GM12878 (cell line): Measurements from ENCODE around the gene FAM234B. TPM values are rescaled to one million over a fixed set of nuclear protein-coding genes. Genes with fewer than 3 reads are reported as not detected.

Experiments
- ATAC-seq: fragments of 200-7000 bp; cut with Tn5 transposase; 3 replicates; pipeline ENCODE4 v1.9.1; 2020; ENCODE audit warnings: mild to moderate bottlenecking, moderate library complexity
- BruUV-seq: library from RNA; stranded (reverse); fragments of 400-500 nt; replicated peaks from 2 replicates; lab custom pipeline; 2021; lab: Mats Ljungman, UMichigan
- CTCF ChIA-PET: fragments of 300-600 bp; sonication (Branson Sonifier 250); formaldehyde crosslinking; extraction: SDS; loops from one replicate; lab custom pipeline; 2021; ENCODE audit warnings: inconsistent platforms; lab: Yijun Ruan, JAX
- POLR2A ChIA-PET: fragments of 350-600 bp; formaldehyde crosslinking; extraction: SDS; loops from one replicate; lab custom pipeline; 2021; ENCODE audit warnings: inconsistent platforms; lab: Charles Lee
- RAD21 ChIA-PET: fragments of 300-600 bp; sonication (Branson Sonifier 250); formaldehyde crosslinking; loops from one replicate; lab custom pipeline; 2023; ENCODE audit warnings: antibody characterized with exemption; ENCODE audit not compliant: unreplicated experiment; lab: Charles Lee
- SMC1A ChIA-PET: fragments of 300-600 bp; sonication (Branson Sonifier 250); formaldehyde crosslinking; loops from one replicate; lab custom pipeline; 2023; ENCODE audit not compliant: unreplicated experiment, uncharacterized antibody; lab: Charles Lee
- DNase-seq: peaks from one replicate; pipeline ENCODE4 v3.0.0-alpha.2; 2011; ENCODE audit warnings: low read depth, low spot score
- FAIRE-seq: peaks from 3 replicates; lab custom pipeline; 2011; peaks lifted over from hg19 to GRCh38; lab: Jason Lieb, UNC
- H2AFZ ChIP-seq: 2 replicates; pipeline ENCODE4 v1.6.0; 2011; ENCODE audit warnings: low read depth, low read length, control low read depth; ENCODE audit not compliant: control insufficient read depth
- H3K27ac ChIP-seq: 2 replicates; pipeline ENCODE4 v1.5.1; 2011; ENCODE audit warnings: control low read depth; ENCODE audit not compliant: control insufficient read depth, insufficient read depth
- H3K27me3 ChIP-seq, 2 experiments: replicated peaks in 1 of 2; 2 replicates each; pipeline versions ENCODE4 v1.6.0 to v1.6.1; 2011; ENCODE audit warnings: low read length in 1 of 2; ENCODE audit not compliant: control insufficient read depth in 2 of 2, insufficient read depth in 2 of 2
- H3K36me3 ChIP-seq, 2 experiments: 2 replicates each; pipeline ENCODE4 v1.5.1; 2011; ENCODE audit warnings: low read length in 1 of 2; ENCODE audit not compliant: control insufficient read depth in 2 of 2, insufficient read depth in 2 of 2
- H3K4me1 ChIP-seq: 2 replicates; pipeline ENCODE4 v1.6.1; 2011; ENCODE audit warnings: mild to moderate bottlenecking, low read length, moderate library complexity, mixed read lengths; ENCODE audit not compliant: control insufficient read depth, insufficient read depth
- H3K4me2 ChIP-seq: 2 replicates; pipeline ENCODE4 v1.6.0; 2011; ENCODE audit warnings: control low read depth; ENCODE audit not compliant: control insufficient read depth, insufficient read depth
- H3K4me3 ChIP-seq: fragments of 200-600 bp; sonication (generic); 2 replicates; pipeline ENCODE4 v1.5.1; 2016
- H3K79me2 ChIP-seq: 2 replicates; pipeline ENCODE4 v1.6.0; 2011; ENCODE audit warnings: low read length; ENCODE audit not compliant: control insufficient read depth, insufficient read depth
- H3K9ac ChIP-seq: 2 replicates; pipeline ENCODE4 v1.8.0; 2011; ENCODE audit warnings: low read length, control low read depth, mixed read lengths; ENCODE audit not compliant: control insufficient read depth, insufficient read depth
- H3K9me3 ChIP-seq: replicated peaks from 3 replicates; pipeline ENCODE4 v1.5.1; 2011; ENCODE audit warnings: mild to moderate bottlenecking, low read length; ENCODE audit not compliant: control insufficient read depth, insufficient read depth
- H4K20me1 ChIP-seq: 2 replicates; pipeline ENCODE4 v1.6.0; 2011; ENCODE audit not compliant: control insufficient read depth, insufficient read depth
- ATF3 ChIP-seq: IDR thresholded peaks from 2 replicates; pipeline ENCODE4 v1.6.1; 2011; ENCODE audit warnings: low read depth, mild to moderate bottlenecking, low read length, moderate library complexity, borderline replicate concordance; ENCODE audit errors: extremely low read depth
- CEBPB ChIP-seq, 2 experiments: fragments of 150-350 bp in 1 of 2; IDR thresholded peaks; 2 replicates each; pipeline ENCODE4 v1.6.1; 2012 to 2014; ENCODE audit warnings: low read depth in 2 of 2, low read length in 2 of 2, borderline replicate concordance in 1 of 2, inconsistent platforms in 1 of 2
- IKZF2 ChIP-seq, 2 experiments: fragments of 450-650 bp; IDR thresholded peaks; 2 replicates each; pipeline ENCODE4 v1.6.1; 2017; ENCODE audit warnings: mild to moderate bottlenecking in 2 of 2, moderate library complexity in 2 of 2
- JUNB ChIP-seq: IDR thresholded peaks from 2 replicates; pipeline ENCODE4 v1.6.1; 2016; ENCODE audit warnings: antibody characterized with exemption, mild to moderate bottlenecking
- RAD21 ChIP-seq: IDR thresholded peaks from 2 replicates; pipeline ENCODE4 v1.6.1; 2011; ENCODE audit warnings: mild to moderate bottlenecking, low read depth, low read length, moderate library complexity; ENCODE audit not compliant: insufficient read depth
- RAD51 ChIP-seq: fragments of 450-650 bp; IDR thresholded peaks from 2 replicates; pipeline ENCODE4 v1.6.1; 2016; ENCODE audit warnings: moderate library complexity, mild to moderate bottlenecking, inconsistent platforms
- SKIL ChIP-seq: fragments of 450-650 bp; IDR thresholded peaks from 2 replicates; pipeline ENCODE4 v1.6.1; 2017; ENCODE audit warnings: mild to moderate bottlenecking, low read depth, inconsistent platforms; ENCODE audit not compliant: poor library complexity, severe bottlenecking
- ZBED1 ChIP-seq: IDR thresholded peaks from 2 replicates; pipeline ENCODE4 v1.6.1; 2016; ENCODE audit warnings: borderline replicate concordance
- ZBTB40 ChIP-seq: fragments of 450-650 bp; IDR thresholded peaks from 2 replicates; pipeline ENCODE4 v1.6.1; 2016; ENCODE audit warnings: mild to moderate bottlenecking, moderate library complexity, borderline replicate concordance
- WGBS: methylation state at CpG from one replicate; pipeline ENCODE4 v1.1.6; 2016; ENCODE audit warnings: low lambda C conversion rate; ENCODE audit not compliant: insufficient replicate concordance, insufficient coverage; ENCODE audit errors: missing lambda C conversion rate; 5-methylcytosine and 5-hydroxymethylcytosine counted together
- in situ Hi-C: fragments of 300-500 bp; cut with MboI; formaldehyde crosslinking; loops from 9 replicates; pipeline ENCODE4 v1.14.3; 2018; ENCODE audit warnings: mixed read lengths
- intact Hi-C: fragments of 100-400 bp; cut with micrococcal nuclease; formaldehyde crosslinking; loops from one replicate; pipeline ENCODE4 v1.14.2; 2022; ENCODE audit not compliant: unreplicated experiment
- polyA plus RNA-seq, 11 experiments: library from polyadenylated mRNA; depleted of rRNA in 4 of 11; unstranded in 6 of 11; stranded (reverse) in 5 of 11; fragments of >200 nt; fragmentation: Nextera tagmentation in 4 of 11; fragmentation: Illumina TruSeq in 1 of 11; extraction: Ambion mirVana in 4 of 11; extraction: Trizol in 1 of 11; gene quantifications; 1 replicate in 1 of 11; 2 replicates in 10 of 11; pipeline versions ENCODE4 v1.2.1 to v1.2.3, GENCODE V29; 2011 to 2016; ENCODE audit warnings: inconsistent platforms in 2 of 11, missing spikeins in 2 of 11, low read depth in 1 of 11
- total RNA-seq, 4 experiments: library from RNA; depleted of rRNA in 3 of 4; stranded (reverse); fragments of >200 nt in 3 of 4; fragmentation: Illumina TruSeq in 1 of 4; extraction: Trizol in 1 of 4; gene quantifications; 2 replicates each; pipeline versions ENCODE4 v1.2.1 to v1.2.3, GENCODE V29; 2013 to 2021

Gene FAM234B
- total and polyA plus RNA-seq, 10 of the 15 experiments (the other 5 are each of a cell fraction or from before 2014, with no cell fraction given), result 0.09 to 2.8 (median 0.18) TPM

- TF ChIP-seq ZBED1 (no peak), CEBPB (IDR thresholded peaks at IDR 0.05; ENCODE audit: borderline replicate concordance in 1 of 2, low read depth in 2 of 2, low read length in 2 of 2) (no peak), IKZF2 (IDR thresholded peaks at IDR 0.05) (no peak)
Observed at GRCh38 chr12:13119826-13120225, 75.6 kb downstream of the FAM234B start (continued).

- no peaks in the 10 kb centered on the region for H3K4me1 ChIP-seq
- intact Hi-C loops, result no loop called here
- peaks cover 2 to 4% of the 10 kb centered on the region in 2 experiments; a peak in 1 of 4 replicates for H3K27me3 ChIP-seq
- WGBS, result 37% methylated on average over 3 of the region's 3 CpGs
- H3K9me3 ChIP-seq, result no peaks in the 10 kb centered on the region
- no peak for FAIRE-seq
- BruUV-seq, result no TSS peak
- no peak for DNase-seq
- TF ChIP-seq JUNB, result no peak
- TF ChIP-seq RAD21, result 0 out of 2 replicates have a peak, but pooled peaks have one; percentile 13
- TF ChIP-seq, all 136 proteins: peak for 1
- H3K9ac ChIP-seq, result no peak overlapping the region
- SMC1A ChIA-PET, result no interaction called here
- CTCF ChIA-PET, result interaction anchor here (0.9 kb wide), 1 partner anchor 92 kb away, joined by 3 read pairs; no protein-coding TSS in a partner anchor
- H3K4me3 ChIP-seq, result no peak overlapping the region
- no peak overlapping the region for H3K27ac ChIP-seq
- no peaks in the 10 kb centered on the region; the same call in 1 of the 2 replicates for H4K20me1 ChIP-seq
- no peak for ATAC-seq
- H3K79me2 ChIP-seq, result no peaks in the 10 kb centered on the region
- H2AFZ ChIP-seq, result no peak overlapping the region
- in situ Hi-C loops, result no loop called here
- H3K4me2 ChIP-seq, result no peak overlapping the region
- no peaks in the 10 kb centered on the region for H3K36me3 ChIP-seq
- POLR2A ChIA-PET, result no interaction called here
- RAD21 ChIA-PET, result no interaction called here
Observed at GRCh38 chr12:13120413-13120812, 76.2 kb downstream of the FAM234B start.

- Histone ChIP-seq H3K36me3 (no peaks in the 10 kb centered on the region), H3K4me3 (no peak overlapping the region), H3K4me2 (no peak overlapping the region), H3K27ac (no peak overlapping the region), H2AFZ (no peak overlapping the region), H3K9ac (no peak overlapping the region), H3K9me3 (no peaks in the 10 kb centered on the region), H3K79me2 (no peaks in the 10 kb centered on the region), H3K4me1 (no peaks in the 10 kb centered on the region), H4K20me1 (no peaks in the 10 kb centered on the region; the same call in 1 of the 2 replicates), H3K27me3 (peaks cover 2 to 4% of the 10 kb centered on the region in 2 experiments; a peak in 1 of 4 replicates)
- ChIA-PET CTCF (no interaction called here), SMC1A (no interaction called here), RAD21 (no interaction called here), POLR2A (no interaction called here)
- in situ Hi-C loops, result no loop called here
- no peak for FAIRE-seq
- ATAC-seq, result no peak
- whole genome bisulfite sequencing, result 13% methylated on average over 5 of the region's 5 CpGs
- DNase-seq, result no peak
- no TSS peak for BruUV-seq
- intact Hi-C loops, result no loop called here
- TF ChIP-seq ATF3 (no peak), RAD51 (no peak), SKIL (no peak), ZBTB40 (no peak)
Observed at GRCh38 chr12:13121568-13121967, 77.4 kb downstream of the FAM234B start.
